GM19372 (cell line): ENCODE data around the gene H2BW1.
"Not testable (repeated sequence)": the region's sequence is repeated elsewhere in the genome, so short reads cannot be mapped to it uniquely, and the experiment has no call there.

Experiments used
- ATAC-seq: cut with Tn5 transposase; IDR thresholded peaks from one replicate; pipeline ENCODE4 v1.9.1; 2021; ENCODE audit warnings: mild to moderate bottlenecking, low read depth, moderate library complexity; ENCODE audit not compliant: unreplicated experiment

The H2BW1 gene

GRCh38 chrX:104013606-104014005, at the start of gene H2BW1:
TSS of gene H2BW1 (minus strand) at chrX:104013708. CDS start at chrX:104013576, 132 bp downstream.
- no peak for ATAC-seq

- not testable (repeated sequence) for ATAC-seq
Observed at GRCh38 chrX:104062636-104063035, 49.1 kb upstream of the H2BW1 start.

- ATAC-seq: not testable (repeated sequence)
Observed at GRCh38 chrX:104054956-104055355, 41.4 kb upstream of the H2BW1 start.

- no peak for ATAC-seq
Observed at GRCh38 chrX:104047171-104047570, 33.7 kb upstream of the H2BW1 start.

GRCh38 chrX:104045642-104046041, 32.1 kb upstream of the H2BW1 start:
- ATAC-seq: no peak

- ATAC-seq: no peak
Observed at GRCh38 chrX:104041003-104041402, 27.5 kb upstream of the H2BW1 start.

- ATAC-seq: no peak
Observed at GRCh38 chrX:104039689-104040505, 26.4 kb upstream of the H2BW1 start, which contains the start of gene H2BW2. TSS of gene H2BW2 (plus strand) at chrX:104039956. CDS start at chrX:104039995, 39 bp downstream.

- ATAC-seq: no peak
Observed at GRCh38 chrX:104018126-104018525, 4.6 kb upstream of the H2BW1 start.

- not testable (repeated sequence) for ATAC-seq
Observed at GRCh38 chrX:104015576-104015975, 2.1 kb upstream of the H2BW1 start.

GRCh38 chrX:104013158-104013557, 350 bp downstream of the H2BW1 start:
- ATAC-seq: no peak

GRCh38 chrX:104008831-104009230, 4.7 kb downstream of the H2BW1 start:
- ATAC-seq: no peak

GRCh38 chrX:103999234-103999633, 14.3 kb downstream of the H2BW1 start:
- ATAC-seq: no peak

- ATAC-seq: not testable (repeated sequence)
Observed at GRCh38 chrX:103983508-103983907, 30.0 kb downstream of the H2BW1 start.

- ATAC-seq: peak; percentile 99
Observed at GRCh38 chrX:103962411-103963278, 50.9 kb downstream of the H2BW1 start, which contains the start of gene TMSB15B. TSS of gene TMSB15B (plus strand) at chrX:103962627.
